HEK293 (cell line): ENCODE data around the gene UXS1.

ENCODE experiments used
- CTCF ChIP-seq: fragments of 450-650 bp; formaldehyde crosslinking; IDR thresholded peaks from 2 replicates; pipeline ENCODE4 v1.5.1; 2016; ENCODE audit warnings: missing biosample characterization, missing genetic modification characterization
- ZNF19 ChIP-seq: fragments of 450-650 bp; formaldehyde crosslinking; IDR thresholded peaks from 2 replicates; pipeline ENCODE4; 2016; ENCODE audit warnings: missing biosample characterization, missing genetic modification characterization, low read depth
- ZNF514 ChIP-seq: fragments of 450-650 bp; formaldehyde crosslinking; IDR thresholded peaks from 2 replicates; pipeline ENCODE4 v1.5.1; 2016; ENCODE audit warnings: missing biosample characterization, missing genetic modification characterization
- ZNF629 ChIP-seq: fragments of 450-650 bp; formaldehyde crosslinking; IDR thresholded peaks from 2 replicates; pipeline ENCODE4 v1.5.1; 2017; ENCODE audit warnings: missing biosample characterization, missing genetic modification characterization
- ZNF692 ChIP-seq: fragments of 450-650 bp; formaldehyde crosslinking; IDR thresholded peaks from 2 replicates; pipeline ENCODE4 v1.5.1; 2016; ENCODE audit warnings: missing biosample characterization, missing genetic modification characterization

- no peak for TF ChIP-seq CTCF
- no peak for TF ChIP-seq ZNF514 (tag by site-specific recombination)
- no peak for TF ChIP-seq ZNF629 (tag by site-specific recombination)
- no peak for TF ChIP-seq ZNF692 (tag by site-specific recombination)
- no peak for TF ChIP-seq ZNF19 (tag by site-specific recombination)
Measured at GRCh38 chr2:106177581-106177980, 16.5 kb downstream of the UXS1 start.
